ENCODE results near the gene CAAP1.
"Not testable (repeated sequence)": the region's sequence is repeated elsewhere in the genome, so short reads cannot be mapped to it uniquely, and the experiment has no call there.

CAAP1 gene

GRCh38 chr9:26870292-26870691 lies 22.3 kb downstream of the CAAP1 start:
- Histone ChIP-seq H3K4me3 (ENCODE audit: low read depth, low read length) (no peak overlapping the region), H3K27me3 (replicated peaks) (no peaks in the 10 kb centered on the region), H3K27ac (no peak overlapping the region), H3K36me3 (replicated peaks) (no peaks in the 10 kb centered on the region)
- in situ Hi-C loops (cut with HindIII; ENCODE audit: low pct_ligation_motif_present, low sequenced_read_pairs) = no loop called here
- TF ChIP-seq CTCF (IDR thresholded peaks at IDR 0.05; ENCODE audit: low read depth, low read length, missing control alignments) = no peak
- peak; percentile 49 for DNase-seq

GRCh38 chr9:26863074-26863473 lies 29.5 kb downstream of the CAAP1 start:
- no peak overlapping the region for H3K27ac ChIP-seq
- no peaks in the 10 kb centered on the region for H3K36me3 ChIP-seq (replicated peaks)
- H3K27me3 ChIP-seq (replicated peaks) = no peaks in the 10 kb centered on the region
- H3K4me3 ChIP-seq (ENCODE audit: low read depth, low read length) = no peak overlapping the region
- in situ Hi-C loops (cut with HindIII; ENCODE audit: low pct_ligation_motif_present, low sequenced_read_pairs) = no loop called here
- DNase-seq = peak; percentile 6
- peak; percentile 34 for TF ChIP-seq CTCF (IDR thresholded peaks at IDR 0.05; ENCODE audit: low read depth, low read length, missing control alignments)

- Histone ChIP-seq H3K27ac (no peak overlapping the region), H3K27me3 (replicated peaks) (no peaks in the 10 kb centered on the region), H3K4me3 (ENCODE audit: low read depth, low read length) (no peak overlapping the region), H3K36me3 (replicated peaks) (no peaks in the 10 kb centered on the region)
- DNase-seq = peak; percentile 51
- in situ Hi-C loops (cut with HindIII; ENCODE audit: low pct_ligation_motif_present, low sequenced_read_pairs) = no loop called here
- peak; percentile 72 for TF ChIP-seq CTCF (IDR thresholded peaks at IDR 0.05; ENCODE audit: low read depth, low read length, missing control alignments)
Measured at GRCh38 chr9:26856413-26857032, 36.1 kb downstream of the CAAP1 start.

- Histone ChIP-seq H3K27ac (no peak overlapping the region), H3K27me3 (replicated peaks) (no peaks in the 10 kb centered on the region), H3K36me3 (replicated peaks) (no peaks in the 10 kb centered on the region), H3K4me3 (ENCODE audit: low read depth, low read length) (no peak overlapping the region)
- in situ Hi-C loops (cut with HindIII; ENCODE audit: low pct_ligation_motif_present, low sequenced_read_pairs) = no loop called here
- TF ChIP-seq CTCF (IDR thresholded peaks at IDR 0.05; ENCODE audit: low read depth, low read length, missing control alignments) = no peak
- no peak for DNase-seq
Measured at GRCh38 chr9:26850995-26851394, 41.6 kb downstream of the CAAP1 start.

- no peak overlapping the region for H3K4me3 ChIP-seq (ENCODE audit: low read depth, low read length)
- H3K36me3 ChIP-seq (replicated peaks) = no peaks in the 10 kb centered on the region
- no peak for TF ChIP-seq CTCF (IDR thresholded peaks at IDR 0.05; ENCODE audit: low read depth, low read length, missing control alignments)
- no peak for DNase-seq
- no peaks in the 10 kb centered on the region for H3K27me3 ChIP-seq (replicated peaks)
- in situ Hi-C loops (cut with HindIII; ENCODE audit: low pct_ligation_motif_present, low sequenced_read_pairs) = no loop called here
- H3K27ac ChIP-seq = no peak overlapping the region
Measured at GRCh38 chr9:26833792-26834191, 58.8 kb downstream of the CAAP1 start.

GRCh38 chr9:26828391-26828955 lies 64.1 kb downstream of the CAAP1 start:
- H3K27me3 ChIP-seq (replicated peaks); DNase-seq; H3K36me3 ChIP-seq (replicated peaks); H3K27ac ChIP-seq; H3K4me3 ChIP-seq (ENCODE audit: low read depth, low read length); in situ Hi-C loops (cut with HindIII; ENCODE audit: low pct_ligation_motif_present, low sequenced_read_pairs): not testable (repeated sequence)

Measured in brain microvascular endothelial cell (primary cell).